Fibroblast of lung (primary cell): ENCODE results near the gene TRIM44. TPM values are rescaled to one million over a fixed set of nuclear protein-coding genes. Genes with fewer than 3 reads are reported as not detected.
"Not testable (repeated sequence)": the region's sequence is repeated elsewhere in the genome, so short reads cannot be mapped to it uniquely, and the experiment has no call there.

Experiments
- DNase-seq, 2 donors: peaks; one replicate each; pipeline versions ENCODE4 v3.0.0 to v3.0.0-alpha.2; 2010; ENCODE audit warnings: low read depth in 2 of 2
- H2AFZ ChIP-seq: 2 replicates; pipeline ENCODE4 v1.5.1; 2012; ENCODE audit warnings: low read length, control low read depth, inconsistent platforms
- H3K27ac ChIP-seq: 2 replicates; pipeline ENCODE4 v1.5.1; 2011; ENCODE audit warnings: low read length, control low read depth; ENCODE audit not compliant: insufficient read depth
- H3K27me3 ChIP-seq: 2 replicates; pipeline ENCODE4 v1.5.1; 2011; ENCODE audit warnings: mild to moderate bottlenecking, low read length; ENCODE audit not compliant: control insufficient read depth, insufficient read depth
- H3K36me3 ChIP-seq: 2 replicates; pipeline ENCODE4 v1.5.1; 2011; ENCODE audit warnings: low read length; ENCODE audit not compliant: control insufficient read depth, insufficient read depth
- H3K4me1 ChIP-seq: 2 replicates; pipeline ENCODE4 v1.5.1; 2011; ENCODE audit warnings: low read length; ENCODE audit not compliant: control insufficient read depth, insufficient read depth; ENCODE audit errors: extremely low read depth
- H3K4me2 ChIP-seq: 2 replicates; pipeline ENCODE4 v1.5.1; 2011; ENCODE audit warnings: low read length, control low read depth; ENCODE audit not compliant: insufficient read depth; ENCODE audit errors: extremely low read depth
- H3K4me3 ChIP-seq, 4 experiments: fragments of 200-600 bp in 1 of 4; sonication (generic) in 1 of 4; replicated peaks in 1 of 4; 2 replicates each; pipeline ENCODE4 v1.5.1; 2011 to 2016; ENCODE audit warnings: low read length in 4 of 4, low read depth in 3 of 4, mild to moderate bottlenecking in 3 of 4, control low read depth in 2 of 4, inconsistent platforms in 1 of 4, mixed read lengths in 1 of 4; ENCODE audit not compliant: insufficient read depth in 1 of 4; ENCODE audit errors: control extremely low read depth in 1 of 4
- H3K79me2 ChIP-seq: 2 replicates; pipeline ENCODE4 v1.5.1; 2012; ENCODE audit warnings: mild to moderate bottlenecking, low read length, inconsistent platforms; ENCODE audit not compliant: control insufficient read depth, insufficient read depth
- H3K9ac ChIP-seq: 2 replicates; pipeline ENCODE4 v1.5.1; 2011; ENCODE audit warnings: mild to moderate bottlenecking, low read length, control low read depth; ENCODE audit not compliant: insufficient read depth
- H3K9me3 ChIP-seq: 2 replicates; pipeline ENCODE4 v1.5.1; 2012; ENCODE audit warnings: low read depth, low read length; ENCODE audit not compliant: control insufficient read depth, insufficient read depth
- H4K20me1 ChIP-seq: 2 replicates; pipeline ENCODE4 v1.5.1; 2011; ENCODE audit warnings: low read length; ENCODE audit not compliant: control insufficient read depth, insufficient read depth; ENCODE audit errors: extremely low read depth
- EZH2 ChIP-seq: IDR thresholded peaks from 2 replicates; pipeline ENCODE4 v1.5.1; 2012; ENCODE audit warnings: low read length, control low read depth, mild to moderate bottlenecking; ENCODE audit errors: missing control alignments
- polyA plus RNA-seq, 2 donors: library from polyadenylated mRNA; depleted of rRNA in 1 of 2; stranded (reverse) in 1 of 2; unstranded in 1 of 2; fragments of >200 nt; gene quantifications; 2 replicates each; pipeline ENCODE4 v1.2.1, GENCODE V29; 2011 to 2012; ENCODE audit warnings: missing spikeins in 1 of 2
- total RNA-seq: library from RNA; depleted of rRNA; stranded (reverse); fragments of >200 nt; gene quantifications from 2 replicates; pipeline ENCODE4 v1.2.1, GENCODE V29; 2014
- TF ChIP-seq, protein P1 (sequence below), 2 donors: IDR thresholded peaks in 1 of 2; conservative IDR thresholded peaks in 1 of 2; 1 replicate in 1 of 2; 2 replicates in 1 of 2; pipeline ENCODE4 v1.5.1; 2011 to 2012; ENCODE audit warnings: low read length in 2 of 2, control low read depth in 1 of 2, inconsistent platforms in 1 of 2, low read depth in 1 of 2, mild to moderate bottlenecking in 1 of 2

The TRIM44 gene
- total and polyA plus RNA-seq, 2 donors (not counting 1 experiment from before 2014, with no cell fraction given), result 10.4 to 78.3 TPM

DNA sequence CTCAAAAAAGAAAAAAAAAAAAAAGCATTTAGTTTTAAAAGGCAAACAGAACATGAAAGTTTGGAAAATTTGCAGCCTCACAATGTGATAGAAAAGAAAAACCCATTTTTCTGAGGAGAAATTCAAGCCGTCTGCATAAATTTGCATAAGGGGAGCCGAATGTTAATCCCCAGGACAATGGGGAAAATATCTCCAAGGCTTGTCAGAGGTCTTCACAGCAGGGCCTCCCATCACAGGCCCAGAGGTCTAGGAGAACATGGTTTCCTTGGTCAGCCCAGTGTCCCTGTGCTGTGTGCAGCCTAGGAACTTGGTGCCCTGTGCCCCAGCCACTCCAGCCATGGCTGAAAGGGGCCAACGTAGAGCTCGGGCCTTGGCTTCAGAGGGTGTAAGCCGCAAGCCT, 109.1 kb downstream of the TRIM44 start:
- H2AFZ ChIP-seq, result no peak overlapping the region
- peaks cover 3% of the 10 kb centered on the region for H3K79me2 ChIP-seq
- no peak overlapping the region for H3K4me2 ChIP-seq
- DNase-seq, result no peak
- no peaks in the 10 kb centered on the region for H3K27me3 ChIP-seq
- no peaks in the 10 kb centered on the region for H3K9me3 ChIP-seq
- H3K9ac ChIP-seq, result no peak overlapping the region
- no peaks in the 10 kb centered on the region for H3K36me3 ChIP-seq
- no peak overlapping the region for H3K27ac ChIP-seq
- H3K4me3 ChIP-seq, result no peak overlapping the region
- no peaks in the 10 kb centered on the region for H4K20me1 ChIP-seq
- TF ChIP-seq, protein P1, sequence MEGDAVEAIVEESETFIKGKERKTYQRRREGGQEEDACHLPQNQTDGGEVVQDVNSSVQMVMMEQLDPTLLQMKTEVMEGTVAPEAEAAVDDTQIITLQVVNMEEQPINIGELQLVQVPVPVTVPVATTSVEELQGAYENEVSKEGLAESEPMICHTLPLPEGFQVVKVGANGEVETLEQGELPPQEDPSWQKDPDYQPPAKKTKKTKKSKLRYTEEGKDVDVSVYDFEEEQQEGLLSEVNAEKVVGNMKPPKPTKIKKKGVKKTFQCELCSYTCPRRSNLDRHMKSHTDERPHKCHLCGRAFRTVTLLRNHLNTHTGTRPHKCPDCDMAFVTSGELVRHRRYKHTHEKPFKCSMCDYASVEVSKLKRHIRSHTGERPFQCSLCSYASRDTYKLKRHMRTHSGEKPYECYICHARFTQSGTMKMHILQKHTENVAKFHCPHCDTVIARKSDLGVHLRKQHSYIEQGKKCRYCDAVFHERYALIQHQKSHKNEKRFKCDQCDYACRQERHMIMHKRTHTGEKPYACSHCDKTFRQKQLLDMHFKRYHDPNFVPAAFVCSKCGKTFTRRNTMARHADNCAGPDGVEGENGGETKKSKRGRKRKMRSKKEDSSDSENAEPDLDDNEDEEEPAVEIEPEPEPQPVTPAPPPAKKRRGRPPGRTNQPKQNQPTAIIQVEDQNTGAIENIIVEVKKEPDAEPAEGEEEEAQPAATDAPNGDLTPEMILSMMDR (conservative IDR thresholded peaks at IDR 0.05 in 1 of 2, IDR thresholded peaks at IDR 0.05 in 1 of 2; ENCODE audit: low read depth in 1 of 2, low read length in 2 of 2), result no peak
- TF ChIP-seq EZH2, result no peak
- no peaks in the 10 kb centered on the region for H3K4me1 ChIP-seq

DNA sequence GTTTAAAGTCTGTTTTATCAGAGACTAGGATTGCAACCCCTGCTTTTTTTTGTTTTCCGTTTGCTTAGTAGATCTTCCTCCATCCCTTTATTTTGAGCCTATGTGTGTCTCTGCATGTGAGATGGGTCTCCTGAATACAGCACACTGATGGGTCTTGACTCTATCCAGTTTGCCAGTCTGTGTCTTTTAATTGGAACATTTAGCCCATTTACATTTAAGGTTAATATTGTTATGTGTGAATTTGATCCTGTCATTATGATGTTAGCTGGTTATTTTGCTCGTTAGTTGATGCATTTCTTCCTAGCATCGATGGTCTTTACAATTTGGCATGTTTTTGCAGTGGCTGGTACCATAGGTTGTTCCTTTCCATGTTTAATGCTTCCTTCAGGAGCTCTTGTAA, 114.7 kb downstream of the TRIM44 start:
- H3K9me3 ChIP-seq, H3K27me3 ChIP-seq, DNase-seq, H3K4me2 ChIP-seq, H3K36me3 ChIP-seq, H2AFZ ChIP-seq, H3K79me2 ChIP-seq, H4K20me1 ChIP-seq, H3K27ac ChIP-seq, H3K9ac ChIP-seq, H3K4me1 ChIP-seq, H3K4me3 ChIP-seq: not testable (repeated sequence)

DNA sequence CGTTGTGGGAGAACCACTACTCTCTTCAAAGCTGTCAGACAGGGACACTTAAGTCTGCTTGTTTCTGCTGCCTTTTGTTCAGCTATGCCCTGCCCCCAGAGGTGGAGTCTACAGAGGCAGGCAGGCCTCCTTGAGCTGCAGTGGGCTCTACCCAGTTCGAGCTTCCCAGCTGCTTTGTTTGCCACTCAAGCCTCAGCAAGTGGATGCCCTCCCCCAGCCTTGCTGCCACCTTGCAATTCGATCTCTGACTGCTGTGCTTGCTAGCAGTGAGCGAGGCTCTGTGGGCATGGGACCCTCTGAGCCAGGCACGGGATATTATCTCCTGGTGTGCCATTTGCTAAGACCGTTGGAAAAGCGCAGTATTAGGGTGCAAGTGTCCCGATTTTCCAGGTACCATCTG, 116.4 kb downstream of the TRIM44 start:
- H3K4me3 ChIP-seq, H3K79me2 ChIP-seq, H2AFZ ChIP-seq, H3K4me2 ChIP-seq, H3K4me1 ChIP-seq, H4K20me1 ChIP-seq, DNase-seq, H3K27me3 ChIP-seq, H3K9me3 ChIP-seq, H3K9ac ChIP-seq, H3K27ac ChIP-seq, H3K36me3 ChIP-seq: not testable (repeated sequence)

DNA sequence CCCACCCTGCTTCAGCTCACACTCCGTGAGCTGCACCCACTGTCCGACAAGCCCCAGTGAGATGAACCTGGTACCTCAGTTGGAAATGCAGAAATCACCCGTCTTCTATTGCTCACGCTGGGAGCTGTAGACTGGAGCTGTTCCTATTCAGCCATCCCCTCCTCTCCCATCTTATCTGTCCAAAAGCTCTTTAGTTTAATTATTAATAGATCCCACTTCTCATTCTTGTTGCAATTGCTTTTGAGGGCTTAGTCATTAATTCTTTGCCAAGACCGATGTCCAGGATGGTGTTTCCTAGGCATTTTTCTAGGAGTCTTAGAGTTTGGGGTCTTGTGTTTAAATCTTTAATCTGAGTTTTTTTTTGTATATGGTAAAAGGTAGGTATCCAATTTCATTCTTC, 116.8 kb downstream of the TRIM44 start:
- no peaks in the 10 kb centered on the region for H3K9me3 ChIP-seq
- DNase-seq, result no peak
- H4K20me1 ChIP-seq, result no peaks in the 10 kb centered on the region
- no peaks in the 10 kb centered on the region for H3K79me2 ChIP-seq
- H3K36me3 ChIP-seq, result no peaks in the 10 kb centered on the region
- no peak overlapping the region for H3K9ac ChIP-seq
- no peak overlapping the region for H3K4me2 ChIP-seq
- no peak overlapping the region for H2AFZ ChIP-seq
- TF ChIP-seq EZH2, result no peak
- TF ChIP-seq, protein P1 (conservative IDR thresholded peaks at IDR 0.05 in 1 of 2, IDR thresholded peaks at IDR 0.05 in 1 of 2; ENCODE audit: low read depth in 1 of 2, low read length in 2 of 2), result no peak
- no peak overlapping the region for H3K27ac ChIP-seq
- no peaks in the 10 kb centered on the region for H3K27me3 ChIP-seq
- H3K4me3 ChIP-seq, result no peak overlapping the region
- no peaks in the 10 kb centered on the region for H3K4me1 ChIP-seq
